NCI-H82 (cell line): ENCODE measurements around the gene ICAM3.

Experiments used
- DNase-seq: peaks from one replicate; lab custom pipeline; 2025; lab: John Stamatoyannopoulos, UW

The ICAM3 gene

DNA sequence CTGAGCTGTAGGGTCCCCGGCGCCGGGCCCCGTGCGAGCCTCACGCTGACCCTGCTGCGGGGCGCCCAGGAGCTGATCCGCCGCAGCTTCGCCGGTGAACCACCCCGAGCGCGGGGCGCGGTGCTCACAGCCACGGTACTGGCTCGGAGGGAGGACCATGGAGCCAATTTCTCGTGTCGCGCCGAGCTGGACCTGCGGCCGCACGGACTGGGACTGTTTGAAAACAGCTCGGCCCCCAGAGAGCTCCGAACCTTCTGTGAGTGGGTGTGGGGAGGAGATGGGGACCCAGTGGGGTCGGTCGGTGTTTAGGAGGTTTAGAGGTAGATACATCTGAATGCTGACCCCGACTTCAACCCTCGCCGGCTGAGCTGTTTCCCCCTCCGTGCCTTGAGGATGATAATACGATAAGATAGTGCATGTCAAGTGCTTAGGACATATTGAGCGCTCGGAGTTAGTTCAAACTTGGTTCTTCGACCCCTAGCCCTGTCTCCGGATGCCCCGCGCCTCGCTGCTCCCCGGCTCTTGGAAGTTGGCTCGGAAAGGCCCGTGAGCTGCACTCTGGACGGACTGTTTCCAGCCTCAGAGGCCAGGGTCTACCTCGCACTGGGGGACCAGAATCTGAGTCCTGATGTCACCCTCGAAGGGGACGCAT lies 47.7 kb downstream of the ICAM3 start:
- no peak for DNase-seq

DNA sequence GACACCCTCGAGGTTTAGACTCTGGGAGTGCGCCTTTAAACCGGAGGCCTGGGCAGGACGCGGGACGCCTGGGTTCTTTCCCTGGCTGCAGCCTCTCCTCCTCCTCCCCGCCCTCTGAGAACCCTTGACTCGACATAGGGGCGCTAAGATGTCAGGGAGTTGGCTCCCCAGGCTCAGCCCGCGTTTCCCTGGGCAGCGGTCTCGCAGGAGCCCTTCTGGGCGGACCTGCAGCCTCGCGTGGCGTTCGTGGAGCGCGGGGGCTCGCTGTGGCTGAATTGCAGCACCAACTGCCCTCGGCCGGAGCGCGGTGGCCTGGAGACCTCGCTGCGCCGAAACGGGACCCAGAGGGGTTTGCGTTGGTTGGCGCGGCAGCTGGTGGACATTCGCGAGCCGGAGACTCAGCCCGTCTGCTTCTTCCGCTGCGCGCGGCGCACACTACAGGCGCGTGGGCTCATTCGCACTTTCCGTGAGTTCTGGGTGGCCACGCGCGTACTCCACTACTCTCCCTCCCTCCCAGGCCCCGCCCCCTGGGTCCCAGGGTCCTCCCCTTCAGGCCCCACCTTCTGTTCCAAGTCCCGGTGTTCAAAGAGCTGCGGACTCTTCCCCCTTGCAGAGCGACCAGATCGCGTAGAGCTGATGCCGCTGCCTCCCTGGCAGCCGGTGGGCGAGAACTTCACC lies 48.4 kb downstream of the ICAM3 start:
- peak; percentile 76 for DNase-seq

DNA sequence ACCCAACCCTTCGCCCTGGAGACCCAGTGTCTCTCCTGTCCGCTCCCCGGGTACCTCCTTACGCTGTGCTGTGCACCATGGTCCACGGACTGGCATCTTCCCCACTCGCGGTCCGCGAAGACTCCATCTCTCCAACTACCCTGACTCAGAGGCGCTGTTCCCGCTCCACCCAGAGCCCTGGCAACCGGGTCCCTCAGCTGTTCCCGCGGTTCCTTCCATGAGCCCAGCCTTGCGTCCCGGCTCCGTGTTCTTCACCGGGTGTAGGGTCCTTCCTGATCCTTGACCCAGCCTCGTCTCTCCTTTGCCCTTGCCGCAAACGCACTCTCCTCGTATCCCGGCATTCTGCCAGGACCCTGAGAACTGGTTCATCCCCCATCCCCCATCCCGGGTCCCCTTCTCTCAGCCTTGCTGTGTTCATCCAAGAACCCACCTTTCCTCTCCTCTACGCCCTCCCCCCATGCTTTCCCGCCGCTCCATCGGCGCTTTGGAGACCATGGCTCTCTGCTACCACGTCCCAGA lies 49.0 kb downstream of the ICAM3 start:
- DNase-seq: peak; percentile 51

DNA sequence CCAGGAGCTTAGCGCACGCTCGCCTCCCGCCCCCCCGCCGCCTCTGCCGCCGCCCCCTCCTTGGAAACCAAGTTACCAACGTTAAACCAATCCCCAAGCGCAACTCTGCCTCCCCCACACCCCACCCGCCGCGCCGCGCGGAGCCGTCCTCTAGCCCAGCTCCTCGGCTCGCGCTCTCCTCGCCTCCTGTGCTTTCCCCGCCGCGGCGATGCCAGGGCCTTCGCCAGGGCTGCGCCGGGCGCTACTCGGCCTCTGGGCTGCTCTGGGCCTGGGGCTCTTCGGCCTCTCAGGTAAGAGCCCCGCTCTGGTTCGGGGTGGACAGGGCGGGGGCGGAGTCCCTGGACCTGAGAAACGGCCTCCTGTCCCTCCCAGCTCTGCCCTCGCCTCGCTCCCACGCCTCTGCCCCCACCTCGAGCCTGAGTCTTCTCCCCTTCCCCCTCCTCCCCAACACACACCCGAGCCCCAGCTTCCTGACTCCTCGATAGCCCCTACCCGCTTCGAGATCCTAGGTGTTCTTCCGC lies 49.5 kb downstream of the ICAM3 start, which contains the start of gene ICAM5:
TSS of gene ICAM5 (plus strand) at position 117 of the 521 bp plus-strand sequence. CDS start at position 209, 92 bp downstream.
- DNase-seq: peak; percentile 84

DNA sequence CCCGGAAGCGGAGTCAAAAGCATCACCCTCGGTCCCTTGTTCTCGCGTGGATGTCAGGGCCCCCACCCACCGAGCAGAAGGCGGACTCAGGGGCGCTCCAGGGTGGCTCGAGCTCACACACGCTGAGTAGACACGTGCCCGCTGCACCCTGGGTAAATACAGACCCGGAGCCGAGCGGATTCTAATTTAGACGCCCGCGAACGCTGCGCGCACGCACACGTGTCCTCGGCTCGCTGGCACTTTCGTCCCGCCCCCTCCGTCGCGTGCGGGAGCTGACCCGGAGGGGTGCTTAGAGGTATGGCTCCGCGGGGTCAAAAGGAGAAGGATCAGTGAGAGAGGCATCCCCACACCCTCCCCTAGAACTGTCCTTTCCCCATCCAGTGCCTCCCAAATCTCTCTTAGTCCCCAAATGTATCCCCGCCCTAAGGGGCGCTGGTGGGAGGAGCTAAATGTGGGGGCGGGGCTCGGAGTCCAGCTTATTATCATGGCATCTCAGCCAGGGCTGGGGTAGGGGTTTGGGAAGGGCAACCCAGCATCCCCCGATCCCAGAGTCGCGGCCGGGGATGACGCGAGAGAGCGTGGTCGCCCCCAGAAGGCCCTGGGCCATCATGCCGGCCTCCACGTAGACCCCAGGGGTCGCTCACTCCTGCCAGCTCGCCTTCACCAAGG lies 50.1 kb downstream of the ICAM3 start:
- DNase-seq: peak; percentile 92

DNA sequence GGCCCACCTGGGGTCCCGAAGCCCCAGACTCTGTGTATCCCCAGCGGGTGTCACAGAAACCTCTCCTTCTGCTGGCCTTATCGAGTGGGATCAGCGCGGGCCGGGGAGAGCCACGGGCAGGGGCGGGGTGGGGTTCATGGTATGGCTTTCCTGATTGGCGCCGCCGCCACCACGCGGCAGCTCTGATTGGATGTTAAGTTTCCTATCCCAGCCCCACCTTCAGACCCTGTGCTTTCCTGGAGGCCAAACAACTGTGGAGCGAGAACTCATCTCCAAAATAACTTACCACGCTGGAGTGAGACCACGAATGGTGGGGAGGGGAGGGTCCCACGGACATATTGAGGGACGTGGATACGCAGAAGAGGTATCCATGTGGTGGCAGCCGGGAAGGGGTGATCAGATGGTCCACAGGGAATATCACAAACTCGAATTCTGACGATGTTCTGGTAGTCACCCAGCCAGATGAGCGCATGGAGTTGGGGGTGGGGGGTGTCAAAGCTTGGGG lies 50.7 kb downstream of the ICAM3 start:
- DNase-seq: peak; percentile 91

DNA sequence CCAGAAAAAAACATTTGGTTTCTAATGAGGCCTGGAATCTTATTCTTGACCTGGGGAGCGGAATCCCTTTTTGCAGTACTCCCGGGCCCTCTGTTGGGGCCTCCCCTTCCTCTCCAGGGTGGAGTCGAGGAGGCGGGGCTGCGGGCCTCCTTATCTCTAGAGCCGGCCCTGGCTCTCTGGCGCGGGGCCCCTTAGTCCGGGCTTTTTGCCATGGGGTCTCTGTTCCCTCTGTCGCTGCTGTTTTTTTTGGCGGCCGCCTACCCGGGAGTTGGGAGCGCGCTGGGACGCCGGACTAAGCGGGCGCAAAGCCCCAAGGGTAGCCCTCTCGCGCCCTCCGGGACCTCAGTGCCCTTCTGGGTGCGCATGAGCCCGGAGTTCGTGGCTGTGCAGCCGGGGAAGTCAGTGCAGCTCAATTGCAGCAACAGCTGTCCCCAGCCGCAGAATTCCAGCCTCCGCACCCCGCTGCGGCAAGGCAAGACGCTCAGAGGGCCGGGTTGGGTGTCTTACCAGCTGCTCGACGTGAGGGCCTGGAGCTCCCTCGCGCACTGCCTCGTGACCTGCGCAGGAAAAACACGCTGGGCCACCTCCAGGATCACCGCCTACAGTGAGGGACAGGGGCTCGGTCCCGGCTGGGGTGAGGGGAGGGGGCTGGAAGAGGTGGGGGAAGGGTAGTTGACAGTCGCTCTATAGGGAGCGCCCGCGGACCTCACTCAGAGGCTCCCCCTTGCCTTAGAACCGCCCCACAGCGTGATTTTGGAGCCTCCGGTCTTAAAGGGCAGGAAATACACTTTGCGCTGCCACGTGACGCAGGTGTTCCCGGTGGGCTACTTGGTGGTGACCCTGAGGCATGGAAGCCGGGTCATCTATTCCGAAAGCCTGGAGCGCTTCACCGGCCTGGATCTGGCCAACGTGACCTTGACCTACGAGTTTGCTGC lies 52.4 kb downstream of the ICAM3 start, which contains the start of gene ICAM4:
TSS of gene ICAM4 (plus strand) at position 153 of the 935 bp plus-strand sequence. CDS start at position 211, 58 bp downstream.
- DNase-seq: peak; percentile 78

DNA sequence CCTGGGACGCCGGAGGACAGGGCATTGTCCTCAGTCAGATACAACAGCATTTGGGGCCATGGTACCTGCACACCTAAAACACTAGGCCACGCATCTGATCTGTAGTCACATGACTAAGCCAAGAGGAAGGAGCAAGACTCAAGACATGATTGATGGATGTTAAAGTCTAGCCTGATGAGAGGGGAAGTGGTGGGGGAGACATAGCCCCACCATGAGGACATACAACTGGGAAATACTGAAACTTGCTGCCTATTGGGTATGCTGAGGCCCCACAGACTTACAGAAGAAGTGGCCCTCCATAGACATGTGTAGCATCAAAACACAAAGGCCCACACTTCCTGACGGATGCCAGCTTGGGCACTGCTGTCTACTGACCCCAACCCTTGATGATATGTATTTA lies 54.0 kb downstream of the ICAM3 start:
- DNase-seq: no peak

DNA sequence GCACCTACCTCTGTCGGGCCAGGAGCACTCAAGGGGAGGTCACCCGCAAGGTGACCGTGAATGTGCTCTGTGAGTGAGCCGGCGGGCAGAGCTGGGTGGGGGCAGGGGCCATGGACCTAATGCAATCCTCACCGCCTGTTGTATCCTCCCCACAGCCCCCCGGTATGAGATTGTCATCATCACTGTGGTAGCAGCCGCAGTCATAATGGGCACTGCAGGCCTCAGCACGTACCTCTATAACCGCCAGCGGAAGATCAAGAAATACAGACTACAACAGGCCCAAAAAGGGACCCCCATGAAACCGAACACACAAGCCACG lies 54.5 kb downstream of the ICAM3 start:
- DNase-seq: no peak

DNA sequence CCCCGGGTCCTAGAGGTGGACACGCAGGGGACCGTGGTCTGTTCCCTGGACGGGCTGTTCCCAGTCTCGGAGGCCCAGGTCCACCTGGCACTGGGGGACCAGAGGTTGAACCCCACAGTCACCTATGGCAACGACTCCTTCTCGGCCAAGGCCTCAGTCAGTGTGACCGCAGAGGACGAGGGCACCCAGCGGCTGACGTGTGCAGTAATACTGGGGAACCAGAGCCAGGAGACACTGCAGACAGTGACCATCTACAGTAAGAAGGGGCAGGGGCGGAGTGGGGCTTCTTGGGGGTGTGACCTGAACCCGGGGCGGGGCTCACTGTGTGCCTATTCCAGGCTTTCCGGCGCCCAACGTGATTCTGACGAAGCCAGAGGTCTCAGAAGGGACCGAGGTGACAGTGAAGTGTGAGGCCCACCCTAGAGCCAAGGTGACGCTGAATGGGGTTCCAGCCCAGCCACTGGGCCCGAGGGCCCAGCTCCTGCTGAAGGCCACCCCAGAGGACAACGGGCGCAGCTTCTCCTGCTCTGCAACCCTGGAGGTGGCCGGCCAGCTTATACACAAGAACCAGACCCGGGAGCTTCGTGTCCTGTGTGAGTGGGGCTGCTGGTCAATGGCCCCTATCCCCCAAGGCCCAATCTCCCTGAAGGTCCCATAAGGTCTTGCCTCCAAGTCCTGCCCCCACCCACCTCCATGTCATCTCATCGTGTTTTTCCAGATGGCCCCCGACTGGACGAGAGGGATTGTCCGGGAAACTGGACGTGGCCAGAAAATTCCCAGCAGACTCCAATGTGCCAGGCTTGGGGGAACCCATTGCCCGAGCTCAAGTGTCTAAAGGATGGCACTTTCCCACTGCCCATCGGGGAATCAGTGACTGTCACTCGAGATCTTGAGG lies 55.1 kb downstream of the ICAM3 start:
- DNase-seq: no peak
